Measurements from ENCODE around the gene LINGO4.

Gene LINGO4

GRCh38 chr1:151823175-151823574, 18.0 kb upstream of the LINGO4 start:
- H3K9me3 ChIP-seq = no peaks in the 10 kb centered on the region
- H3K27ac ChIP-seq = no peak overlapping the region
- H3K4me3 ChIP-seq (ENCODE audit: low read depth in 1 of 2, low read length in 1 of 2) = no peak overlapping the region
- peaks cover 13% of the 10 kb centered on the region for H3K27me3 ChIP-seq
- no peaks in the 10 kb centered on the region for H3K36me3 ChIP-seq
- TF ChIP-seq CTCF (IDR thresholded peaks at IDR 0.05) = no peak
- H3K4me1 ChIP-seq (ENCODE audit: control insufficient read depth in 1 of 2, insufficient read depth in 1 of 2, low read depth in 1 of 2, low read length in 1 of 2) = peaks cover 3 to 5% of the 10 kb centered on the region in 2 experiments

GRCh38 chr1:151822404-151822803, 17.2 kb upstream of the LINGO4 start:
- no peak for TF ChIP-seq CTCF (IDR thresholded peaks at IDR 0.05)

DNA sequence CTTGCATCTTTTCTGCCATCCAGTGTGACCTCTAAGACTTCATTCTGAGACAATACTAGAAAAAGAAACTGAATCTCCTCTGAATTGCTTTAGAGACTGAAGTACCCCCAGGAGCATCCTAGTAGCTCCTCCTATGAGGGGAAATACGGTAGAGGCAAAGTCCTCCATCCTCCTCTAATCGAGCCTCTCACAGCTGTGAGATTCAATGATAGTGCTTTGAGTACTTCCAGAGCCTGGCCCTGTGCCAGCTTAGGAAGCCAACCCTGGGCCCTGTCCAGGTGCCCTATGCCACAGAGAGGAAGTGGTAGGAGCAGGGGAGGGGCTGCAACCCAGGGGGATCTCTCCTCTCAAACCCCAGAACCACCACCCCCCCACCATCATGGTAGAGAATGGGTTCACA, 15.7 kb upstream of the LINGO4 start:
- Histone ChIP-seq H3K27me3 (peaks cover 11% of the 10 kb centered on the region), H3K27ac (no peak overlapping the region)
- no peak for TF ChIP-seq CTCF (IDR thresholded peaks at IDR 0.05)

More at GRCh38 chr1:151822404-151822803, 17.2 kb upstream of the LINGO4 start:
- no peaks in the 10 kb centered on the region for H3K36me3 ChIP-seq
- peaks cover 0 to 2% of the 10 kb centered on the region in 2 experiments for H3K4me1 ChIP-seq (ENCODE audit: control insufficient read depth in 1 of 2, insufficient read depth in 1 of 2, low read depth in 1 of 2, low read length in 1 of 2)
- no peak overlapping the region for H3K27ac ChIP-seq
- no peaks in the 10 kb centered on the region for H3K9me3 ChIP-seq
- H3K27me3 ChIP-seq = peaks cover 9% of the 10 kb centered on the region
- no peak overlapping the region for H3K4me3 ChIP-seq (ENCODE audit: low read depth in 1 of 2, low read length in 1 of 2)

GRCh38 chr1:151819976-151820623, 14.9 kb upstream of the LINGO4 start:
- Histone ChIP-seq H3K4me1 (ENCODE audit: control insufficient read depth in 1 of 2, insufficient read depth in 1 of 2, low read depth in 1 of 2, low read length in 1 of 2) (peaks cover 0 to 5% of the 10 kb centered on the region in 2 experiments), H3K4me3 (ENCODE audit: low read depth in 1 of 2, low read length in 1 of 2) (no peak overlapping the region), H3K36me3 (no peaks in the 10 kb centered on the region), H3K9me3 (no peaks in the 10 kb centered on the region), H3K27ac (no peak overlapping the region), H3K27me3 (peaks cover 19% of the 10 kb centered on the region)
- TF ChIP-seq CTCF (IDR thresholded peaks at IDR 0.05) = no peak

More for the DNA sequence above, 15.7 kb upstream of the LINGO4 start:
- Histone ChIP-seq H3K4me3 (ENCODE audit: low read depth in 1 of 2, low read length in 1 of 2) (no peak overlapping the region), H3K9me3 (no peaks in the 10 kb centered on the region), H3K4me1 (ENCODE audit: control insufficient read depth in 1 of 2, insufficient read depth in 1 of 2, low read depth in 1 of 2, low read length in 1 of 2) (peaks cover 0 to 5% of the 10 kb centered on the region in 2 experiments), H3K36me3 (no peaks in the 10 kb centered on the region)

DNA sequence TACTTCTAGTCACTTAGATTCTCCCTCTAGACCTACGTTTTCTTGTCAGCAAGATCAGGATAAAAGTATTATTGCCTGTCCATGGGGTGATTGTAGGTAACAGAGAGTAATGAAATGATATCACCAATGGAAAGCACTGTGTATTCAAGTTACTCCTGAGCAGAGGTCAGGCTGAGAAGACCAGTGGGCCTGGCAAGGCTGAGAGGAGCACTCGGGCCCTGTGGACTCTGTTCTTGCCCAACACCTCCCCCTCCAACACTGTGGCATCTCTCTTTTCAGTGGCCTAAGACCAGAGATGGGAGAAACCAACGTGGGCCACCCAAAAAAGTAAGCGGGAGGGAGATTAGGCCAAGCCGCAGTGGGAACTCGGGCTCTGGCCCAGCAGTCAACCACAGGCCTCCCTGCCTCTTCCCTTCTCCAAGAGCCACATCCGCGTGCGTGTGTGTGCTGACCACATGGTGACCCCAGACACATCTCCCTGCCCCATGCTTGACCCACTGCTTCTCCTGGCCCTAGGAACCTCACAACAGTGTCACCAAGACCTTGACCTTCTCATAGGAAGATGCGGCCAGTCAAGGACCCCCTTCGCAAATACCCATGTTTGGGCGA, 14.1 kb upstream of the LINGO4 start:
- H3K36me3 ChIP-seq = no peaks in the 10 kb centered on the region
- no peak overlapping the region for H3K4me3 ChIP-seq (ENCODE audit: low read depth in 1 of 2, low read length in 1 of 2)
- H3K9me3 ChIP-seq = no peaks in the 10 kb centered on the region
- H3K27me3 ChIP-seq = peaks cover 20% of the 10 kb centered on the region
- peaks cover 0 to 5% of the 10 kb centered on the region in 2 experiments for H3K4me1 ChIP-seq (ENCODE audit: control insufficient read depth in 1 of 2, insufficient read depth in 1 of 2, low read depth in 1 of 2, low read length in 1 of 2)
- no peak for TF ChIP-seq CTCF (IDR thresholded peaks at IDR 0.05)
- no peak overlapping the region for H3K27ac ChIP-seq

Data from neutrophil (primary cell).